ENCODE results near the gene LCE2A.

DNA sequence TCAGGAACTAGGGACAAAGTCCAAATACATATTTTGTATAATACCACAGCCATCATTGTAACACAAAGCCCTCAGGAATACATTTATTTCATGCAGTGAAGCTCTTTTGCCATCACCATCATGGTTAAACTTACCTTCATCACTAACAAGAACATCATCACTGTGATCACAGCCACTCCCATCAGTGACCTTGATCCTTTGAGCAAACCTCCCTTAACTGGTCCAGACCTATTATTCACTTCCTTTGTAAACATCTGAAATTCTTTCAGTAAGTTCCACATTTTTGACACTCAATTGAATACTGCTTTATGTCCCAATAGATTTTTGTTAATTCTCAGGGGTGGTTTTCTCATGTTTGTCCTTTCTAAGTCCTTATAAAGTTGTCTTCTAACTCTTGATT is 43.5 kb downstream of the LCE2A start:
- TF ChIP-seq CTCF (conservative IDR thresholded peaks at IDR 0.05) (no peak), ZFX (IDR thresholded peaks at IDR 0.05) (no peak)

Data from C4-2B (cell line).